Measurements from ENCODE around the gene CCNQ. TPM values are rescaled to one million over a fixed set of nuclear protein-coding genes. Genes with fewer than 3 reads are reported as not detected.

CCNQ gene
- polyA plus RNA-seq, 1 of the 3 experiments (the other 2 are of a cell fraction): 45.3 TPM

GRCh38 chrX:153622661-153623309 lies 23.8 kb upstream of the CCNQ start (continued):
- TF ChIP-seq NFIC (IDR thresholded peaks at IDR 0.05; ENCODE audit: borderline replicate concordance) (no peak), TAF1 (IDR thresholded peaks at IDR 0.05; ENCODE audit: borderline replicate concordance, low read depth, low read length) (no peak), MAX (IDR thresholded peaks at IDR 0.05; ENCODE audit: low read depth) (no peak), CTCF (IDR thresholded peaks at IDR 0.05) (no peak), JUND (IDR thresholded peaks at IDR 0.05) (no peak)

- no peak for TF ChIP-seq RCOR1 (IDR thresholded peaks at IDR 0.05; ENCODE audit: low read length)
- TF ChIP-seq REST (IDR thresholded peaks at IDR 0.05; ENCODE audit: low read depth, low read length): no peak
- no peak for TF ChIP-seq USF2 (IDR thresholded peaks at IDR 0.05; ENCODE audit: borderline replicate concordance, low read depth, low read length)
- no peak for TF ChIP-seq GABPA (IDR thresholded peaks at IDR 0.05; ENCODE audit: low read depth)
- no peak for TF ChIP-seq NRF1 (IDR thresholded peaks at IDR 0.05; ENCODE audit: low read depth, low read length)
- no peak for TF ChIP-seq SMC3 (IDR thresholded peaks at IDR 0.05; ENCODE audit: low read depth, low read length)
- no peak for TF ChIP-seq ZBTB33 (IDR thresholded peaks at IDR 0.05; ENCODE audit: borderline replicate concordance, low read depth)
- TF ChIP-seq USF1 (IDR thresholded peaks at IDR 0.05; ENCODE audit: borderline replicate concordance, low read depth): no peak
- TF ChIP-seq TAF1 (IDR thresholded peaks at IDR 0.05; ENCODE audit: borderline replicate concordance, low read depth, low read length): no peak
- TF ChIP-seq PBX3 (IDR thresholded peaks at IDR 0.05): no peak
- TF ChIP-seq JUND (IDR thresholded peaks at IDR 0.05): no peak
- TF ChIP-seq NFIC (IDR thresholded peaks at IDR 0.05; ENCODE audit: borderline replicate concordance): no peak
- no peak for TF ChIP-seq MAX (IDR thresholded peaks at IDR 0.05; ENCODE audit: low read depth)
- no peak for TF ChIP-seq EP300 (IDR thresholded peaks at IDR 0.05; ENCODE audit: borderline replicate concordance in 1 of 2, low read depth in 1 of 2, low read length in 1 of 2)
- no peak for TF ChIP-seq FOSL2 (IDR thresholded peaks at IDR 0.05; ENCODE audit: borderline replicate concordance, low read depth)
- no peak for TF ChIP-seq GATA2 (CRISPR knock-in tag; IDR thresholded peaks at IDR 0.05)
- peaks cover 58% of the 10 kb centered on the region for H3K27me3 ChIP-seq (ENCODE audit: insufficient read depth)
- no peaks in the 10 kb centered on the region for H3K9me2 ChIP-seq
- POLR2A ChIA-PET: no interaction called here
- H3K36me3 ChIP-seq (replicated peaks in 1 of 2; ENCODE audit: control insufficient read depth in 1 of 2, insufficient read depth in 2 of 2, low read length in 1 of 2): no peaks in the 10 kb centered on the region
- no peak overlapping the region for H3K4me3 ChIP-seq (ENCODE audit: low read depth in 2 of 2, low read length in 1 of 2)
- H3K4me2 ChIP-seq: no peak overlapping the region
- no peaks in the 10 kb centered on the region for H3K79me2 ChIP-seq (ENCODE audit: insufficient read depth)
- no peaks in the 10 kb centered on the region for H3K4me1 ChIP-seq (ENCODE audit: control insufficient read depth in 1 of 2, insufficient read depth in 2 of 2, low read depth in 1 of 2, low read length in 1 of 2)
- no peaks in the 10 kb centered on the region for H3K9me3 ChIP-seq
- no peak overlapping the region for H2AFZ ChIP-seq (ENCODE audit: low read depth)
- DNase-seq: no peak
- H4K20me1 ChIP-seq (ENCODE audit: insufficient read depth): no peaks in the 10 kb centered on the region
- CTCF ChIA-PET: interaction anchor here (1.4 to 2.3 kb wide), 3 partner anchors 11 to 14 kb away, joined by 5 to 8 read pairs (median 5); no protein-coding TSS in a partner anchor
- WGBS (ENCODE audit: low lambda C conversion rate): 44% methylated on average over 27 of the region's 27 CpGs
- H3K9ac ChIP-seq: no peak overlapping the region
- no peaks in the 10 kb centered on the region for H3F3A ChIP-seq (replicated peaks; ENCODE audit: insufficient read depth)
- H3K27ac ChIP-seq (ENCODE audit: low read depth in 2 of 2, low read length in 1 of 2): no peak overlapping the region
Measured at GRCh38 chrX:153621949-153622598, 23.1 kb upstream of the CCNQ start.
